Measurements from ENCODE around the gene ZNRF1. TPM values are rescaled to one million over a fixed set of nuclear protein-coding genes. Genes with fewer than 3 reads are reported as not detected.

ZNRF1 gene
- total and polyA plus RNA-seq, 2 of the 8 experiments (the other 6 are each of a cell fraction or from before 2014, with no cell fraction given): 33.5 to 52.9 TPM

DNA sequence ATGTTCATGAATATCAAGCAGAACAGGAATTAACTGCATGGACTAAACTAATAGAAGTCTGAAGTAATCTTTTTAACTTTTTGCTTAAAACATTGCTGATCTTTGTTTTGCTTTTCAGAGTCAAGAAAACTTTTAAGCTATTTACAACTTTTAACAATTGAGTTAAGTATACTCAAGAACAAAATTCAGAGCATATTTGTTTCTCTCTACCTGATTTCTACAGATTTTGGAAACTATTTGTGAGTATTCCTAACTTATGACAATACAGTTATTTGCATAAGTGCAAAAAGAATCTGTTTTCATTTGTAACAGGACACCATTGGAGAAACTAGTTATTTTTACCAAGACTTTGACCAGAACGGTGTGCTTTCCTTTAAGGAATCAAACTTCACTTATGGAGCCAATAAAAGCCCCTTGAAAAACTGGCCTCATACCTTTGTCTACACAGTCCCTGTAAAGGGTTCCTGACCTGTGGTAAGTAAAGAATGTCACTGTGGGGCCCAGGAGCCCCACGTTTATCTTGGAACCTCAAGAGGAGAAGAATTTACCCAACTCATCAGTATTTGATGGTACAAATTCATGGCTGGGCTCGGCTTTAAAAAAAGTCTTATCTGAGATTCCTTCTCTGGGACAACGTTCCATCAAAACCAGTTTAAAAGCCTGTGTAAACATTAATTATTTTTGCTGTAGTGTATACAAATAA is 129.0 kb downstream of the ZNRF1 start:
- POLR2A ChIA-PET (ENCODE audit: partially characterized antibody): no interaction called here
- H2BK15ac ChIP-seq (ENCODE audit: low read length): no peak overlapping the region
- H3K14ac ChIP-seq (ENCODE audit: insufficient read length): no peak overlapping the region
- H3K9ac ChIP-seq (replicated peaks in 1 of 4; ENCODE audit: extremely low read depth in 1 of 4, low read depth in 3 of 4, low read length in 3 of 4): no peak overlapping the region
- peaks cover 7 to 16% of the 10 kb centered on the region in 2 experiments; a peak in 3 of 4 replicates for H3K9me3 ChIP-seq (ENCODE audit: insufficient read depth in 2 of 2, low read depth in 1 of 2, low read length in 1 of 2)
- peaks cover 0 to 12% (median 6%) of the 10 kb centered on the region in 4 experiments; a peak in 5 of 7 replicates for H3K4me1 ChIP-seq (replicated peaks in 1 of 4; ENCODE audit: control insufficient read depth in 3 of 4, insufficient read depth in 4 of 4, low read length in 3 of 4)
- H3K79me2 ChIP-seq (ENCODE audit: control insufficient read depth in 1 of 2, insufficient read depth in 2 of 2, low read length in 2 of 2): no peaks in the 10 kb centered on the region
- no peak overlapping the region for H2BK5ac ChIP-seq (ENCODE audit: low read depth, low read length)
- H2BK20ac ChIP-seq (ENCODE audit: low read length): no peak overlapping the region
- no peaks in the 10 kb centered on the region for H3K79me1 ChIP-seq (ENCODE audit: low read depth, low read length)
- WGBS, 2 experiments (ENCODE audit: extremely low coverage in 1 of 2, insufficient coverage in 1 of 2, insufficient read length in 1 of 2, insufficient replicate concordance in 2 of 2, low coverage in 1 of 2, low lambda C conversion rate in 2 of 2, missing lambda C conversion rate in 1 of 2): 85% methylated on average over 4 of the region's 4 CpGs; no CpG with 5 or more reads in 1 of the 2 experiments
- no peak overlapping the region for H2BK12ac ChIP-seq (ENCODE audit: low read depth, low read length)
- H3K4me2 ChIP-seq (ENCODE audit: insufficient read depth in 1 of 2, low read depth in 2 of 2, low read length in 2 of 2): no peak overlapping the region
- FAIRE-seq (no peak), DNase-seq (ENCODE audit: low read depth in 1 of 2, low spot score in 2 of 2) (no peak)
- no peaks in the 10 kb centered on the region; a peak in 1 of 8 replicates for H3K36me3 ChIP-seq (ENCODE audit: control insufficient read depth in 2 of 4, insufficient read depth in 4 of 4, low read length in 3 of 4)
- H4K20me1 ChIP-seq (replicated peaks in 1 of 2; ENCODE audit: control insufficient read depth in 1 of 2, insufficient read depth in 2 of 2, low read length in 2 of 2): no peaks in the 10 kb centered on the region
- H2AK5ac ChIP-seq (ENCODE audit: low read depth, low read length): no peak overlapping the region
- H3K27me3 ChIP-seq (replicated peaks in 1 of 4; ENCODE audit: control insufficient read depth in 3 of 4, extremely low read depth in 1 of 4, insufficient read depth in 3 of 4, low read length in 3 of 4): no peaks in the 10 kb centered on the region
- no peak overlapping the region for H2BK120ac ChIP-seq (replicated peaks; ENCODE audit: low read depth, low read length)
- no peak overlapping the region for H3K23ac ChIP-seq (ENCODE audit: insufficient read length)
- H4K5ac ChIP-seq (ENCODE audit: insufficient read length, low read depth, low read length): no peak overlapping the region
- no peak overlapping the region for H2AFZ ChIP-seq (ENCODE audit: low read length)
- no peak overlapping the region for H3K4me3 ChIP-seq (ENCODE audit: extremely low read depth in 1 of 4, insufficient read depth in 2 of 4, low read depth in 3 of 4, low read length in 4 of 4)
- H3K23me2 ChIP-seq (ENCODE audit: low read depth, low read length): no peaks in the 10 kb centered on the region
- H4K91ac ChIP-seq (replicated peaks; ENCODE audit: insufficient read length, low read length): no peak overlapping the region
- CTCF ChIA-PET (ENCODE audit: partially characterized antibody): no interaction called here
- no peak overlapping the region for H3K18ac ChIP-seq (ENCODE audit: extremely low read depth, low read length)
- no peak for TF ChIP-seq FOSL1 (IDR thresholded peaks at IDR 0.05; ENCODE audit: insufficient read depth, low read depth, low read length)
- TF ChIP-seq, protein P1, sequence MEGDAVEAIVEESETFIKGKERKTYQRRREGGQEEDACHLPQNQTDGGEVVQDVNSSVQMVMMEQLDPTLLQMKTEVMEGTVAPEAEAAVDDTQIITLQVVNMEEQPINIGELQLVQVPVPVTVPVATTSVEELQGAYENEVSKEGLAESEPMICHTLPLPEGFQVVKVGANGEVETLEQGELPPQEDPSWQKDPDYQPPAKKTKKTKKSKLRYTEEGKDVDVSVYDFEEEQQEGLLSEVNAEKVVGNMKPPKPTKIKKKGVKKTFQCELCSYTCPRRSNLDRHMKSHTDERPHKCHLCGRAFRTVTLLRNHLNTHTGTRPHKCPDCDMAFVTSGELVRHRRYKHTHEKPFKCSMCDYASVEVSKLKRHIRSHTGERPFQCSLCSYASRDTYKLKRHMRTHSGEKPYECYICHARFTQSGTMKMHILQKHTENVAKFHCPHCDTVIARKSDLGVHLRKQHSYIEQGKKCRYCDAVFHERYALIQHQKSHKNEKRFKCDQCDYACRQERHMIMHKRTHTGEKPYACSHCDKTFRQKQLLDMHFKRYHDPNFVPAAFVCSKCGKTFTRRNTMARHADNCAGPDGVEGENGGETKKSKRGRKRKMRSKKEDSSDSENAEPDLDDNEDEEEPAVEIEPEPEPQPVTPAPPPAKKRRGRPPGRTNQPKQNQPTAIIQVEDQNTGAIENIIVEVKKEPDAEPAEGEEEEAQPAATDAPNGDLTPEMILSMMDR (IDR thresholded peaks at IDR 0.05; ENCODE audit: control extremely low read depth in 1 of 3, insufficient read depth in 1 of 3, low read depth in 1 of 3, low read length in 3 of 3): no peak
- no peak for TF ChIP-seq MAFK (IDR thresholded peaks at IDR 0.05; ENCODE audit: low read depth, low read length)
- no peak overlapping the region for H3K56ac ChIP-seq (replicated peaks; ENCODE audit: insufficient read length, low read depth, low read length)
- no peak overlapping the region for H3K4ac ChIP-seq (replicated peaks; ENCODE audit: insufficient read length, low read depth, low read length)
- H3K27ac ChIP-seq (ENCODE audit: low read depth, low read length): no peak overlapping the region
- no peak overlapping the region for H4K8ac ChIP-seq (ENCODE audit: extremely low read depth, insufficient read depth, low read length)

Measured in H1 (cell line).